NCI-H187 (cell line): ENCODE measurements around the gene ERLEC1.
"Not testable (repeated sequence)": the region's sequence is repeated elsewhere in the genome, so short reads cannot be mapped to it uniquely, and the experiment has no call there.

ENCODE experiments used
- DNase-seq, 2 experiments: peaks; one replicate each; lab custom pipeline; 2025; lab: John Stamatoyannopoulos, UW

Gene ERLEC1, protein sequence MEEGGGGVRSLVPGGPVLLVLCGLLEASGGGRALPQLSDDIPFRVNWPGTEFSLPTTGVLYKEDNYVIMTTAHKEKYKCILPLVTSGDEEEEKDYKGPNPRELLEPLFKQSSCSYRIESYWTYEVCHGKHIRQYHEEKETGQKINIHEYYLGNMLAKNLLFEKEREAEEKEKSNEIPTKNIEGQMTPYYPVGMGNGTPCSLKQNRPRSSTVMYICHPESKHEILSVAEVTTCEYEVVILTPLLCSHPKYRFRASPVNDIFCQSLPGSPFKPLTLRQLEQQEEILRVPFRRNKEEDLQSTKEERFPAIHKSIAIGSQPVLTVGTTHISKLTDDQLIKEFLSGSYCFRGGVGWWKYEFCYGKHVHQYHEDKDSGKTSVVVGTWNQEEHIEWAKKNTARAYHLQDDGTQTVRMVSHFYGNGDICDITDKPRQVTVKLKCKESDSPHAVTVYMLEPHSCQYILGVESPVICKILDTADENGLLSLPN

DNA sequence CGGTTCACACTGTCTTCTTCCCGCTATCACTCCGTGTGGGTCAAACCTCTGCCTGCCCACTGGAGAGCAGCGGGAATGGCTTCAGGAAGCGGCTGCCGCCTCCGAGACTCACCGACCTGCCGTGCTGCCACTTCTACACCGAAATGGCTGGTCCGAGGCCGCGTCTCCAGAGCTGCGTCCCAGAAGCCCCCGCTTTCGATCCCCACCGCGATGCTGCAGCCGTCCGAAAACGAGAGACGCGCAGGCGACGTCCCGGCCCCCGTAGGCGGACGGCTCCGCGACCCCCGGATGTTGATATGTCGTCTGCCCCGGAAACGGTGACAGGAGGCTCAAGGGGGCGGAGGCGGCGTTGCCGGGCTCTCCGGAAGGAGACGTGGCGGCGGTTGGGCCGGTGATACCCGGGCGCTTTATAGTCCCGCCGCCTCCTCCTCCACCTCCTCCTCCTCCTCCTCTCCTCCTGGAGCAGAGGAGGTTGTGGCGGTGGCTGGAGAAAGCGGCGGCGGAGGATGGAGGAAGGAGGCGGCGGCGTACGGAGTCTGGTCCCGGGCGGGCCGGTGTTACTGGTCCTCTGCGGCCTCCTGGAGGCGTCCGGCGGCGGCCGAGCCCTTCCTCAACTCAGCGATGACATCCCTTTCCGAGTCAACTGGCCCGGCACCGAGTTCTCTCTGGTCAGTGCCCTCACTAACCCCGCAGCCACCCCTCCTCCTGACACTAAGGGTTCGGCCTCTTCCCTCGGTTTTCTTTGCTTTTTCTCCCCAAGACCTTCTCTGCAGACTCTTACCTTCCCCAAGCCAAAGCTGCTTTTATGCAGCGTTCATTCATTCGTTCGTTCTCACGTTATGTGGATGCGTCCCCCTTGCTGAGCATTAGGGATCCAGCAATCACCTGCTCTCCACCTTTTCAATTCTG lies at the start of gene ERLEC1, which contains the start of gene ASB3:
Gene ERLEC1, plus strand, starts transcription at position 340 of the 909 bp plus-strand sequence. Its CDS starts 167 bp downstream, at position 507.
Gene ASB3, minus strand, starts transcription at position 249 of the 909 bp plus-strand sequence. CDS start 21,381 bp downstream, outside the sequence.
- DNase-seq: peak; percentile 49 to 88

GRCh38 chr2:53737091-53737490 lies 49.8 kb upstream of the ERLEC1 start:
- no peak for DNase-seq

DNA sequence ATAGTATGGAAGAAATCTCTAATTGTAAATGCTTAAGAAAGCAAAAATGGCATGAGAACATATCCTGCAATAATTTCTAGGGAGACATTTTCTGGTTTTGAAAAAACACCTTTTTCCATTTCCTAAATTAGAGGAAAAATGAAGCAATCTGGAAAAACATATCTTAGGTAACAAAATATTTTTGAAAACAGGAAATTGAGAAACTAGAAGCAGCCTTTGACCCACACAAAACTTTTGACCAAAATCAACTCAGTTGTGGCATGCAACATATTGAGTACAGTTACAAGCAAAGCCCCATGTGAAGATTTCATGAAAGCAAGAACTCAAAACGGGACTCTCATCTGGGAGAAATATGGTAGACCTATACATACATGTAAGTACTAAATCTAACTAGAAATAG lies 47.8 kb upstream of the ERLEC1 start:
- DNase-seq: no peak

DNA sequence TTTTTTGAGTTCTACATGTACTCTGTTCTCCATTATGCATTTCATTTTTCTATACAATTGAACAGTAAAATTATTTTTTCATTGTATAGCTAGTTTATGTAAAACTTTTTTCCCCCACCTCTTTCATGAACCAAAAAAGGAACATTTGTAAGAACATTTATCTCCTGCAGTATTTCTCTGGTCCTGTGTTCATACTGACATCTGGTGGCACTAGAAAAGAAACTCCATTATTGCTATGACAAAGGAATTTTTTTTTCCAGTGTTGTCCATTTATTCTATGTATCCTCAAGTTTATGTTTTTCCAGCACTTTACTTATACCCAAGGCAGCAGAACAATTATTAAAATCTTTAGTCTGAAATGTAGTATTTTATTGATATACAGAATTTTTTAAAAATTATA lies 46.7 kb upstream of the ERLEC1 start:
- no peak for DNase-seq

GRCh38 chr2:53744395-53745065 lies 42.3 kb upstream of the ERLEC1 start:
- DNase-seq: no peak

DNA sequence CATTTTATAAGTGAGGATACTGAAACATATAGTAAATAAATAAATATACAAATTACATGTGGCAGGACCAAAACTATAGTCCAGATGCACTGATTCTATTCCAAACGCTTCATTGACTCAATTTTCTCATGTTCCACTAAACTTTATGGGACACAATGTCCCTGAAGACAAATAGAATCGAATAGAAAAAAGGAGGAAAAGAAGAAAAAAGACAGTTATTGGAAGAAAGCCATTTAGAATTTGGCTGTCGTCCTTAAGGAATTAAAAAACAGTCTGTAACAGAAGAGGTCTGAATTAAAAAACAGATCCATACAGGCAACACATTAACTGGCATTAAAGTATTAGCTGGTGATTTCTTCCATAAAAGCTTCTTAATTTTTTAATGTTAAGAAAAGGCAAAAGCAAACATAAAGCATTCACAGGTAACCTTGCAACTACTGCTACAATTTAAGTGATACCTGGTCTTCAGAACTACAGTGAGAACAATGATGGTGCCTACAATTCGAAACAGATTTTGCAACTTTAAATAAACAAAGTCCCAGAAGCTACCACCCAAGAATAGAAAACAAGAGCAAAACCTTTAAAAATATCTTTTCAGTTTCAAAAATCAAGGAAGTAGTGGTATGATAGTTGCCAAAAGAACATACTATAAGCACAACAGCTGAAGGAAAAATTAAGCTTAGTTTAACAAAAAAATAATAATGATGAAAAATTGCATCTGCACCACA lies 36.6 kb upstream of the ERLEC1 start:
- no peak for DNase-seq

- no peak for DNase-seq
Observed at GRCh38 chr2:53751728-53752127, 35.1 kb upstream of the ERLEC1 start.

- no peak for DNase-seq
Observed at GRCh38 chr2:53752385-53752784, 34.5 kb upstream of the ERLEC1 start.

GRCh38 chr2:53753041-53753440 lies 33.8 kb upstream of the ERLEC1 start:
- DNase-seq: no peak

DNA sequence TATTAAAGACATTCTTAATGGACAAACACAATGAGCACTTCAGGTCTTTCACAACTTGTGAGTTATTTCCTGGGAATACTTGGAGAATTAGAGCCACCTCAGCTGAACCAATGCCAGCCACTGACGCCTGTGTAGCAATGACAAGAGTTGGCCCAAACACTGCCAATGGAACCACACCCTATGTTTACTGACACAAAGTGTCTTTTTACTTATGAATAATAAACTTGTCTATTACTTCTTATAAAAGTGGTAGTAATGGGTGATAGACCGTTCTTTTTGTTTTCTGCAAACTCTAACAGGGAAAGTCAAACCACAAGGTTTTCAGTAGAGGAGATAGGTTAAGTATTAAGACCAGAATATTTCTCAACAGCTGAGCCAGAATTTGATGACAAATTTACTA lies 31.7 kb upstream of the ERLEC1 start:
- no peak for DNase-seq

- DNase-seq: no peak
Observed at GRCh38 chr2:53756644-53757043, 30.2 kb upstream of the ERLEC1 start.

DNA sequence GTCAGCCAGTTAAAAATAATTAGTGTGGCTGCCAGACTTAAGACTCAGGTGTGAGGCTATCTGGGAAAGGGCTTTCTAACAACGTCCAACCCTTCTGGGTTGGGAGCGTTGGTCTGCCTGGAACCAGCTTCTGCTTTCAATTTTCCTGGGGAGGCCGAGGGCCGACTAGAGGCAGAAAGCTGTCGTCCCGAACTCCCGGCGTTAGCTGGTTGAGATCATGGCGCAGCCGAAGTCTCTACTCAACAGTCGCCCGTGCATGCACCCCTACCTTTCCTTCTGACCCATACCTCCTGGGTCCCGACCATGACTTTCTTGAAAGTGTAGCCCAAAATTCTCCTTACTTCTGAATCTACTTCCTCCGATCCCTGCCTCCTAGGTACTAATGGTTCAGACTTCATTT lies 29.6 kb upstream of the ERLEC1 start:
- not testable (repeated sequence) for DNase-seq

GRCh38 chr2:53765767-53766166 lies 21.1 kb upstream of the ERLEC1 start:
- no peak for DNase-seq

- DNase-seq: peak; percentile 64 to 92
Observed at GRCh38 chr2:53767405-53768241, 19.2 kb upstream of the ERLEC1 start, which contains the start of gene CHAC2. CHAC2 (plus strand) TSS chr2:53767804; CDS start chr2:53767887, 83 bp downstream.

DNA sequence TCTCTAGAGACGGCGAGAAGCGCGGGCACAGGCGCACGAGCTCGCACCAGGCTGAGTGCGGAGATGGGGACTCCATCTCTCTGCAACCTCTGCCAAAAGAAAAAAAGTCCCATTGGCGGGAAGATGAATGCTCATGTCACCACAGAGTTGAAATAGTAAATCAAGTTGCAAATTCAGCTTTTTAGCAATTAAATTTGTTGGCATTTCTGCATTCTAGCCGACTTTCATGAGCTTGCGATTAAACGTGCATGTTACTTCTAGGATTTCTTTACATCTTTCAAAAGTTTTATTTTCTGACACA lies 18.7 kb upstream of the ERLEC1 start:
- DNase-seq: no peak

DNA sequence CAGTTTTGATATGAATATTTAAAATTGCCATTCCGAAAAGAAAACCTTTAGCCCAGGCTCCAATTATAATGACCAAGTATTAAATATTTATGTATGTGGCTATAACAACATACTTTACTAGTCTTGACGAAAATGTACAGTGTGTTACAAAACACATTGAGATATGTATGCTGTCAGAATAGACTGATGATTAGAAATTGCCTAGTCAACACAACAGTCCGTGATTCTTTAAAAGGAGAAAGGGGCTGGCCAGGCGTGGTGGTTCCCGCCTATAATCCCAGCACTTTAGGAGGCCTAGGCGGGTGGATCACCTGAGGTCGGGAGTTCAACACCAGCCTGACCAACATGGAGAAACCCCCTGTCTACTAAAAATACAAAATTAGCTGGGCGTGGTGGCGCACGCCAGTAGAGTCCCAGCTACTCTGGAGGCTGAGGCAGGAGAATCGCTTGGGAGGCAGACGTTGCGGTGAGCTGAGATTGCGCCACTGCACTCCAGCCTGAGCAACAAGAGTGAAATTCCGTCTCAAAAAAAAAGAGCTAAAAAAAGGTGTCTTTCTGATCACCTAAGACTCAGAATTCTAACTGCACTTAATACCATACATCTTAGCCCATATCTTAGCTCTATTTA lies 17.4 kb upstream of the ERLEC1 start:
- no peak for DNase-seq

GRCh38 chr2:53770264-53770663 lies 16.6 kb upstream of the ERLEC1 start:
- DNase-seq: no peak

DNA sequence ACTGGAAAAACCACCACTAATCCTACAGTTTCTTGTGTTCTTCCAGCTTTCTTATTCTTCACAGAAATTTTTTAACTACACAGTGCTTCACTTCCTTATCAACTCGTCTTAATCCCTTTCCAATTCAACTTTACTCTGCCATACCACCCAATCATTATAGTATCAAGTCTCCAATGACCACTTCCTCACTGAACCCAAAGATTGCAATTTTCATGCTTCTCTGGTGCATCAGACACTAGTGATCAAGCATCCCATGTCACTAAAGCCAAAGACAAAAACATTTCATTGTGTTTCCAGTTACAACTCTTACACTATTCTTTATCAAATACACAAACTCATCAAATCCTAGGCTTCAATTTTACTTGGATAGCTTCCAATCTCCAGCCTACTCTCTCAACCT lies 9.7 kb upstream of the ERLEC1 start:
- no peak for DNase-seq

DNA sequence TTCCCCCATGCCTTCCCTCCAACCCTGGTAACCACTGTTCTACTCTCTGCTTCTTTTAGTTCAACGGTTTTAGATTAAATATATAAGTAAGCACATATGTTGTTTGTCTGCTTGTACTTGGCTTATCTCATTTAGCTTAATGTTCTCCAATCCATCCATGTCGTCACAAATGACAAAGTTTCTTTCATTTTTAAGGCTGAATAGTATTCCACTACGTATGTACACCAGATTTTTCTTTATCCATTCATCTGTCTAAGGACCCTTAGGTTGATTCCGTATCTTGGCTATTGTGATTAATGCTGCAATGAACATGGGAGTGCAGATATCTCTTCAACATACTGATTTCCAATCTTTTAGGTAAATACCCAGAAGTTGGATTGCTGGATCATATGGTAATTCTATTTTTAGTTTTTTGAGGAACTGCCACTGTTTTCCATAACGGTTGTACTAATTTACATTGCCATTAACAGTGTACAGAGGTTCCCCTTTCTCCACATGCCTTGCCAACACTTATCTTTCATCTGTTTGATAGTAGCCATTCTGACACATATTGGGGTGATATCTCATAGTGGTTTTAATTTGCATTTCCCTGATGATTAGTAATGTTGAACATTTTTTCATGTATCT lies 8.2 kb upstream of the ERLEC1 start:
- no peak for DNase-seq

- DNase-seq: no peak
Observed at GRCh38 chr2:53780056-53780455, 6.8 kb upstream of the ERLEC1 start.
